ENCODE data around the gene NAP1L1. TPM values are rescaled to one million over a fixed set of nuclear protein-coding genes. Genes with fewer than 3 reads are reported as not detected.

NAP1L1 gene
- total RNA-seq, 4 donors from 2014 or later = 193 to 341 (median 213) TPM

DNA sequence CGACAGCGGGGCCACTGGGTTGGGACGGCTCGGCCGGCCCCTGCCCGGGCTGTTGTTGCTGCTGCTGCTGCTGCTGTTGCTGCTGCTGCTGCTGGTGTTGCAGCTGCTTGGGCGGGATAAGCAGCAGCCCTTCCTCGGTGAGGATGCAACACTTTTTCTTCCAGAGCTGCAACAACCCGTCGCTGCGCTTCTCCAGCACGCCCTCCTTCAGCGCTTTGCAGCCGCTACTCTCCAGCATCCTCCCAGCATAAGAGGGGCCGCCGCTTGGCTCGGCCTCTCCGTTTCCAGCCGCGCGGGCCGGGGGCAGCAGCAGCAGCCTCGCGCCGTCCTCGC lies 53.4 kb downstream of the NAP1L1 start:
- no peaks in the 10 kb centered on the region for H3K27me3 ChIP-seq
- 0% methylated on average over 3 to 6 of the region's 26 CpGs for WGBS, 2 donors
- intact Hi-C loops (cut with DNase I) = loop anchor here (10.0 kb wide), 2 partner anchors 116 to 476 kb away; no protein-coding TSS in a partner anchor
- no peaks in the 10 kb centered on the region for H3K9me3 ChIP-seq
- TF ChIP-seq POLR2A (IDR thresholded peaks at IDR 0.05) = no peak
- TF ChIP-seq, protein P1, sequence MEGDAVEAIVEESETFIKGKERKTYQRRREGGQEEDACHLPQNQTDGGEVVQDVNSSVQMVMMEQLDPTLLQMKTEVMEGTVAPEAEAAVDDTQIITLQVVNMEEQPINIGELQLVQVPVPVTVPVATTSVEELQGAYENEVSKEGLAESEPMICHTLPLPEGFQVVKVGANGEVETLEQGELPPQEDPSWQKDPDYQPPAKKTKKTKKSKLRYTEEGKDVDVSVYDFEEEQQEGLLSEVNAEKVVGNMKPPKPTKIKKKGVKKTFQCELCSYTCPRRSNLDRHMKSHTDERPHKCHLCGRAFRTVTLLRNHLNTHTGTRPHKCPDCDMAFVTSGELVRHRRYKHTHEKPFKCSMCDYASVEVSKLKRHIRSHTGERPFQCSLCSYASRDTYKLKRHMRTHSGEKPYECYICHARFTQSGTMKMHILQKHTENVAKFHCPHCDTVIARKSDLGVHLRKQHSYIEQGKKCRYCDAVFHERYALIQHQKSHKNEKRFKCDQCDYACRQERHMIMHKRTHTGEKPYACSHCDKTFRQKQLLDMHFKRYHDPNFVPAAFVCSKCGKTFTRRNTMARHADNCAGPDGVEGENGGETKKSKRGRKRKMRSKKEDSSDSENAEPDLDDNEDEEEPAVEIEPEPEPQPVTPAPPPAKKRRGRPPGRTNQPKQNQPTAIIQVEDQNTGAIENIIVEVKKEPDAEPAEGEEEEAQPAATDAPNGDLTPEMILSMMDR (IDR thresholded peaks at IDR 0.05) = no peak
- H3K4me3 ChIP-seq (replicated peaks in 1 of 3) = peak overlapping the region; percentile 86 to 90 (median 89)
- DNase-seq = no peak
- H3K36me3 ChIP-seq = peaks cover 0 to 11% of the 10 kb centered on the region in 2 donors
- peaks cover 24 to 33% of the 10 kb centered on the region in 2 donors for H3K4me1 ChIP-seq
- peak overlapping the region; percentile 95 to 99 (median 98) for H3K27ac ChIP-seq

DNA sequence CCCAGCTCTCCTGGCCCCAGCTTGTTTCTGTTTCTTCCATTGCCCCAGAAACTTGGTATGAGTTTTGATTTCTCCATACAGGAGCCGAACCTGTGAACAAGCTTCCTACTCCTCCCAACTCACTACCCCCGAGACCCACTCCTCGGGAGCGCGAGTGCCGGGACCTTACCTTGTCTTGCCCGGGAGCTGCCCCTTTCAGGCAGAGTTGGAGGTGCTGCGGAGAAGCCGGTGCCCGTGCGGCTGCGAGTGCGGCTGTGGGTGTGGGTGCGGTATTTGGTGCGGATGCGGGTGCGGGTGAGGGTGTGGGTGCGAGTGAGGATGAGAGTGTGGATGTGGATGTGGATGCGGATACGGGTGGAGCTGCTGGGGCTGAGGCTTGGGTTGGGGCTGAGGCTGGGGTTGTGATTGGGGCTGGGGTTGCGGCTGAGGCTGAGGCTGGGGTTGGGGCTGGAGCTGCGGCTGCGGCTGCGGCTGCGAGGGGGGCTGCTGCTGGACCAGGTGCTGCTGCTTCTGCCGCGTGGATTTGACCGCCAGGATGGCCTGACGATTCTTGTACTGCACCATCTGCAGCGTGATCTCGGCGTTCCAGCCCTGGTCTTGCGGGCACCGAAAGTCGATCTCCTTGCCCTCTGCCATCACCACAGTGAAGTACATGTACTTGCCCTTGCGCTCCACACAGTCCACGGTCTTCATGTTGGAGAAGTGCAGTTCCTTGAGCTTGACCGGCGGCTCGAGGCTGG lies 54.0 kb downstream of the NAP1L1 start:
- peak; percentile 38 to 51 for DNase-seq
- Histone ChIP-seq H3K27ac (peak overlapping the region; percentile 95 to 99 (median 98)), H3K4me1 (peaks cover 30 to 33% of the 10 kb centered on the region in 2 donors), H3K9me3 (no peaks in the 10 kb centered on the region), H3K36me3 (peaks cover 0 to 11% of the 10 kb centered on the region in 2 donors), H3K27me3 (no peaks in the 10 kb centered on the region), H3K4me3 (replicated peaks in 1 of 3) (peak overlapping the region; percentile 86 to 90 (median 89))
- 1% methylated on average over 21 to 30 of the region's 40 CpGs for WGBS, 2 donors
- TF ChIP-seq POLR2A (IDR thresholded peaks at IDR 0.05) = no peak
- TF ChIP-seq, protein P1 (IDR thresholded peaks at IDR 0.05) = no peak
- intact Hi-C loops (cut with DNase I) = loop anchor here (10.0 kb wide), 2 partner anchors 116 to 476 kb away; no protein-coding TSS in a partner anchor

DNA sequence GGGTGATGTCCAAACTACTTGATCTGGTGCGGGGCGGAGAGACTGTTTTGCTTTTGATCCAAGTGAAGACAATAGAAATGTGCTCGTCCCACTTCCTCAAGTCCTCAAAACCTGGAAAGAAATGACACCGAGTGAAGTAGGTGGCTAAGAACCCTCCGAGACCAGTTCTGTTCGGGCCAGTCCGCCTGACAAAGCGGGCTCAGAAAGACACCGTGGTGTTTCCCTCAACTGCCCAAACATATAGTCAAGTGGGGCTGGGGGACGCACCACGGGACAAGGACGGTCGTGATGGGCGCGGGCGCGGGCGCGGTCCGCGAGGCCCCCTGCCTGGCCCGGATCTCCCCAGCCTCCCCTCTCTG lies 54.5 kb downstream of the NAP1L1 start:
- no peaks in the 10 kb centered on the region for H3K27me3 ChIP-seq
- 2 to 3% methylated on average over 22 of the region's 22 CpGs for WGBS, 2 donors
- peaks cover 33% of the 10 kb centered on the region in 2 donors for H3K4me1 ChIP-seq
- peak overlapping the region; percentile 86 to 90 (median 89) for H3K4me3 ChIP-seq (replicated peaks in 1 of 3)
- intact Hi-C loops (cut with DNase I) = loop anchor here (10.0 kb wide), 3 partner anchors 115 to 475 kb away; no protein-coding TSS in a partner anchor
- no peaks in the 10 kb centered on the region for H3K9me3 ChIP-seq
- H3K27ac ChIP-seq = peak overlapping the region; percentile 95 to 99 (median 98)
- peak; percentile 23 to 32 for DNase-seq
- TF ChIP-seq, protein P1 (IDR thresholded peaks at IDR 0.05) = no peak
- no peak for TF ChIP-seq POLR2A (IDR thresholded peaks at IDR 0.05)
- H3K36me3 ChIP-seq = peaks cover 0 to 11% of the 10 kb centered on the region in 2 donors

DNA sequence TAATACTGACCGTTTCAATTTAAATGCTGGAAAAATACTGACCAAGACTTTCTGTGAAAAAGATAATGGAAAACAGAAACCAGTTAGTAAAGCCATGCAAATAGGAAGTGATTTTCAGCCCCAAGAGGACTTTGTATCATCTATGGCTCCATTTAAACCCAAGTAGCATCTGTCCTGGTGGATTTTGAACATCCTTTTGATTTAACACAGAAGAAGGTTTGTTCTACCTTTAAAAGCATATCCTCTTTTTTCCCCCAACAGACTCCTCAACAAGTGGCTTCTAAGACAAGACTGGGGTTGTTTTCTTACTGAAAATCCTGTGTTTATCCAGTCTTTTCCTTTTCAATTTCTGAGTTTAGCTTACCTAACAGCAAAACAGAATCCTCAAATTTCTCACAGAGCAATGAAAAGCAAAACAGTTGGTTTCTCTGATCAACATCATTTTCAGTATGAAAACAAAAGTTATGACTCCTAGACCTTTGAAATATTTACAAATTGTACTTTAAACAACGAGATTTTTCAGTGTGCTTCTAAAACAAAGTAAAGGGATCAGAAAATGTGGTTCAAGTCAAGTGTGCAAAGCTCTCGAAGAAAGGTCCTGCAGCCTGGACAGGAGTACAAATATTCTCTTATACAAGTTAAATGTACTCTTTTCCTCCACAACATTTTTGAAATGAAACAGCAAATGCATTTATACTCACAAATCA lies 55.8 kb downstream of the NAP1L1 start:
- Histone ChIP-seq H3K4me3 (replicated peaks in 1 of 3) (peak overlapping the region in 2 of 3 donors; percentile 86 to 89), H3K27ac (peak overlapping the region; percentile 95 to 99 (median 98)), H3K27me3 (no peaks in the 10 kb centered on the region), H3K36me3 (peaks cover 0 to 11% of the 10 kb centered on the region in 2 donors), H3K9me3 (no peaks in the 10 kb centered on the region), H3K4me1 (peaks cover 23 to 28% of the 10 kb centered on the region in 2 donors)
- DNase-seq = no peak
- WGBS, 2 donors = 16 to 28% methylated on average over 3 of the region's 3 CpGs
- TF ChIP-seq, protein P1 (IDR thresholded peaks at IDR 0.05) = no peak
- no peak for TF ChIP-seq POLR2A (IDR thresholded peaks at IDR 0.05)
- intact Hi-C loops (cut with DNase I) = loop anchor here (10.0 kb wide), 1 partner anchor 304 kb away; no protein-coding TSS in a partner anchor

All from thyroid gland (tissue), 4 donors.